ENCODE data around the gene ETS1.

Gene ETS1

DNA sequence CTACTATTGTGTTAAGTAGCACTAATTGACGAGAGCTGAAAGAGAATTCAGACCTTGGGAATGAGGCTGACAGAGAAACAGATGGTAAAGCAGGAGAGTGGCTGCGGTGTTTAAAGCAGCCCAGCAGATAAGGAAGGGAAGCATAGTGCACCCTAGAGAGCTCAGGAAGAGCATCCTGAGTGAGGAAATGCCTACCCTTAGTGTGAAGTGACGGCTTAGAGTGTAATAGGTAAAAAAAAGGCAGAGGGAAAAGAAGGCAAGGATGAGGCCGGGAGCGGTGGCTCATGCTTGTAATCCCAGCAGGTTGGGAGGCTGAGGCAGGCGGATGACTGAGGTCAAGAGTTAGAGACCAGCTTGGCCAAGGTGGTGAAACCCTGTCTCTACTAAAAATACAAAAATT lies 22.4 kb upstream of the ETS1 start:
- no peaks in the 10 kb centered on the region for H3K36me3 ChIP-seq
- no peak overlapping the region for H3K27ac ChIP-seq
- H3K27me3 ChIP-seq (ENCODE audit: insufficient read depth, low read depth, severe bottlenecking): no peaks in the 10 kb centered on the region
- H3K9me3 ChIP-seq (ENCODE audit: severe bottlenecking): no peaks in the 10 kb centered on the region
- TF ChIP-seq CTCF (IDR thresholded peaks at IDR 0.05; ENCODE audit: low read depth, low read length): no peak
- DNase-seq: no peak
- no peak overlapping the region for H3K4me3 ChIP-seq (ENCODE audit: low read depth, low read length)

DNA sequence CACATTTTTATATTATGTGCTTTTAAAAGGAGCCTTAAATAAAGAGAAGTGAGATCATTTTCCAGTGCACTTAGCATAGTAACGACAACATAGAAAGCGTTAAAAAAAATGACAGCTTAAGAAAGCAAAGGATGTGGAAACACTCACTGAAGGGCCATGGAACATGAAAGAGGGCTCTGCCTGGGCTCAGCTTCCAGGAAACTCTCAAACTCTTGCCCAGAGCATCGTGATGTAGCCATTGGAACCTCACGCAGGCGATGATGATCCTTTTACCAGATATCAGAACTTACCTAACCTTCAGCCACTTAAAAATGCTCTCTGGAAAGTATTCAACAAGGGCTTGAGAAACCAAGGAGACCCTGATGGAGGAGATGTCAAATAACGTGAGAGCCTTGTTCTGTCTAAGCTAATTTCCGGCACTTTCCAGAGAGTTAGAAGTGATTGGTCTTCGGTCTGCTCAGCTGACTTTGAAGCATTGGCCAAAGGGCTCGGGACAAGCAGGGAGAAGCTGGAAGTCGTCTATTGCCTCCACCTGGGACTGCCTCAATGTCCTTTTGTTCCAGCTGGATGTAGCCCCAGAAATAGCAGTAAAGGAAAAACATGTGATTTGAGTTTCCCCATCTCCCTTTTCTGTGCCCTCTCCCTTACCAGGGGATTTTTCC lies 21.5 kb upstream of the ETS1 start:
- H3K27me3 ChIP-seq (ENCODE audit: insufficient read depth, low read depth, severe bottlenecking): no peaks in the 10 kb centered on the region
- DNase-seq: no peak
- no peaks in the 10 kb centered on the region for H3K36me3 ChIP-seq
- no peak for TF ChIP-seq CTCF (IDR thresholded peaks at IDR 0.05; ENCODE audit: low read depth, low read length)
- no peak overlapping the region for H3K4me3 ChIP-seq (ENCODE audit: low read depth, low read length)
- H3K27ac ChIP-seq: no peak overlapping the region
- H3K9me3 ChIP-seq (ENCODE audit: severe bottlenecking): no peaks in the 10 kb centered on the region

GRCh38 chr11:128607819-128608218 lies 20.5 kb upstream of the ETS1 start:
- no peak overlapping the region for H3K4me3 ChIP-seq (ENCODE audit: low read depth, low read length)
- H3K36me3 ChIP-seq: no peaks in the 10 kb centered on the region
- no peak overlapping the region for H3K27ac ChIP-seq
- H3K27me3 ChIP-seq (ENCODE audit: insufficient read depth, low read depth, severe bottlenecking): no peaks in the 10 kb centered on the region
- no peak for TF ChIP-seq CTCF (IDR thresholded peaks at IDR 0.05; ENCODE audit: low read depth, low read length)
- no peak for DNase-seq
- no peaks in the 10 kb centered on the region for H3K9me3 ChIP-seq (ENCODE audit: severe bottlenecking)

DNA sequence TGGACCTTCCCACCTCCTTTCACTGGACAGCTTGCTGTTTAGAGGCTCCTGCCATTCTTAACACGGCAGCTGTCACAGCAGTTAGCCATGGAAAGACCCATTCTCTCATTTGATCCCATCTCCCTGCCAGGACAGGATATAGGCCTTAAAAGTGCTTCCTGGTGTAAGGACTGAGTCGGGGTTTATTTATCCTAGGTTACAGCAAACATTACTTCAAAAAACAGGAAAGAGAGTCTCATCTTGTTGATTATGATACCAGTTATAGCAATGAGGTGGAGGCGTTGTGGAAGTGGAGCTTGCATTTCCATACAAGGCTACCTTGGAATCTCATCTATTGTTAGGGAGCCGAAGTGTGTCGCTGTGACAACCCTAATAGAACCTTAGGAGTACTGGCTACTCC lies 17.4 kb upstream of the ETS1 start:
- no peak overlapping the region for H3K27ac ChIP-seq
- H3K27me3 ChIP-seq (ENCODE audit: insufficient read depth, low read depth, severe bottlenecking): no peaks in the 10 kb centered on the region
- H3K36me3 ChIP-seq: no peaks in the 10 kb centered on the region
- DNase-seq: no peak
- no peak for TF ChIP-seq CTCF (IDR thresholded peaks at IDR 0.05; ENCODE audit: low read depth, low read length)
- no peaks in the 10 kb centered on the region for H3K9me3 ChIP-seq (ENCODE audit: severe bottlenecking)
- H3K4me3 ChIP-seq (ENCODE audit: low read depth, low read length): no peak overlapping the region

DNA sequence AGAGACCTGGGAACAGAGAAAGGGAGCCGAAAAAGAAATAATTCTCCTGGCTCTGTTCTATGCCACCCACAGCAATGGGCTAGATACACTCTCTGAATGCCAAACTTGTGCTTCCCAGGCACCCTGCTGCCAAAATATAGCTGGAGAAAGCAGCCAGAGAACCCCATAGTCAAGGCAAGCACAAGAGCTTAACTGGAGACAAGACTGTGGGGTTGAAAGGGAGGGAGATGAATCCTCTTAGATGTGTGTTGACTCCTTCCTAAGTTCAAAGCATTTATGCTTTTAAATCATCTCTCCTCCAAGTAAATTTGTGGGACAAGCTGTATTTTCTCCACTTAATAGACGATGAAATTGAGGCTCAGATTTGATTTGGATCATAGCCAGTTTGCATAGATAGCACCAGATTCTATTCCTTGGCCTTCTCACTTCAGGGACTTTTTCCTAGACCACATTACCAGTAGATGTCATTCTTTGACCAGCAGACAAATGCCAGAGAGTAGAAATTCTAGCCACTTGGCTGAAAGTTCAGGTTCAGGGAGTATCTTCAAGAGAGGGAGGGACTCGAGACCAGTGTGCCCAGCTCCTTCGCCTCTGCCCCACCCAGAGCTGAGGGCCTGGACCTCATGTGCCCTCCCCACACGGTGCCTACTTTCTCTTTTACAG lies 16.5 kb upstream of the ETS1 start:
- H3K27me3 ChIP-seq (ENCODE audit: insufficient read depth, low read depth, severe bottlenecking): no peaks in the 10 kb centered on the region
- H3K4me3 ChIP-seq (ENCODE audit: low read depth, low read length): no peak overlapping the region
- H3K27ac ChIP-seq: no peak overlapping the region
- DNase-seq: no peak
- no peaks in the 10 kb centered on the region for H3K36me3 ChIP-seq
- H3K9me3 ChIP-seq (ENCODE audit: severe bottlenecking): no peaks in the 10 kb centered on the region
- no peak for TF ChIP-seq CTCF (IDR thresholded peaks at IDR 0.05; ENCODE audit: low read depth, low read length)

Data from WERI-Rb-1 (cell line).